ENCODE data around the gene BACH2.

Gene BACH2

DNA sequence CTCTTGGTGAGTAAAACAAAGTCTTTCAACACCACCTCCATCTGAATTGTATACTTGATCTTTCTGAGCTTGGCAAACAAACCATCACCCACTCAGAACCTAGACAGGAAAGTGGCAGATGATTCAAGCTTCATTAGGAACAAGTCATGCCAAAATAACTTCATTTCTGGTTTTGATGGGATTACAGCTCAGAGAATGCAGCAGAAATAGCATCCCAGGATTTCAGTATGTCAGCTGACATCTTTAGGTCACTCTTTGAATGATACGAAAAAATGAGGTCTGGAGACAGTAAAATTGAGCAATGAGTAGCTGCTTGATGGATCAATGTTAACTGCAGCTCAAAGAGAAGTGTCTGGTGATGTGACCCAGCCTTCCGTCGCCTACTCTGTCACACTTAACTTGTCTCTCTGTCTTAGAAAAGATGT lies 310.0 kb downstream of the BACH2 start:
- Histone ChIP-seq H3K27me3 (ENCODE audit: control insufficient read depth in 3 of 3, insufficient read depth in 3 of 3, low read depth in 1 of 3, low read length in 3 of 3) (no peaks in the 10 kb centered on the region), H3K18ac (ENCODE audit: low read length) (no peak overlapping the region), H3K79me1 (ENCODE audit: low read depth, low read length) (no peaks in the 10 kb centered on the region), H2BK5ac (ENCODE audit: low read length) (no peak overlapping the region), H2AK5ac (ENCODE audit: low read depth, low read length) (no peak overlapping the region), H3K14ac (ENCODE audit: low read length) (no peak overlapping the region), H2BK15ac (ENCODE audit: low read length) (no peak overlapping the region), H3K4me3 (ENCODE audit: low read length in 2 of 2) (no peak overlapping the region), H3K9ac (ENCODE audit: low read depth, low read length, poor library complexity) (no peak overlapping the region), H3K27ac (replicated peaks; ENCODE audit: low read length) (no peak overlapping the region), H4K91ac (ENCODE audit: low read depth, low read length, poor library complexity) (no peak overlapping the region), H3K4me2 (ENCODE audit: insufficient read depth, low read length, poor library complexity, severe bottlenecking) (no peak overlapping the region), H2BK120ac (ENCODE audit: low read depth, low read length) (no peak overlapping the region), H3K9me3 (replicated peaks in 1 of 2; ENCODE audit: control insufficient read depth in 2 of 2, insufficient read depth in 1 of 2, low read depth in 1 of 2, low read length in 2 of 2) (no peaks in the 10 kb centered on the region), H3K4ac (ENCODE audit: low read length) (no peak overlapping the region), H4K8ac (ENCODE audit: low read depth, low read length) (no peak overlapping the region), H3K4me1 (ENCODE audit: control insufficient read depth in 2 of 2, insufficient read depth in 1 of 2, low read depth in 1 of 2, low read length in 2 of 2) (peaks cover 24 to 27% of the 10 kb centered on the region in 2 donors), H2BK12ac (ENCODE audit: low read length) (no peak overlapping the region), H2AFZ (ENCODE audit: low read length) (peak overlapping the region; percentile 3), H3K23ac (ENCODE audit: low read depth, low read length, poor library complexity) (no peak overlapping the region), H3K36me3 (replicated peaks in 1 of 2; ENCODE audit: control insufficient read depth in 2 of 2, insufficient read depth in 2 of 2, low read length in 2 of 2) (no peaks in the 10 kb centered on the region)
- WGBS, 2 donors (ENCODE audit: extremely low coverage in 2 of 2, insufficient read length in 2 of 2, insufficient replicate concordance in 1 of 2), result no CpG with 5 or more reads among the region's 3 CpGs
- no peak for DNase-seq (ENCODE audit: low spot score)

DNA sequence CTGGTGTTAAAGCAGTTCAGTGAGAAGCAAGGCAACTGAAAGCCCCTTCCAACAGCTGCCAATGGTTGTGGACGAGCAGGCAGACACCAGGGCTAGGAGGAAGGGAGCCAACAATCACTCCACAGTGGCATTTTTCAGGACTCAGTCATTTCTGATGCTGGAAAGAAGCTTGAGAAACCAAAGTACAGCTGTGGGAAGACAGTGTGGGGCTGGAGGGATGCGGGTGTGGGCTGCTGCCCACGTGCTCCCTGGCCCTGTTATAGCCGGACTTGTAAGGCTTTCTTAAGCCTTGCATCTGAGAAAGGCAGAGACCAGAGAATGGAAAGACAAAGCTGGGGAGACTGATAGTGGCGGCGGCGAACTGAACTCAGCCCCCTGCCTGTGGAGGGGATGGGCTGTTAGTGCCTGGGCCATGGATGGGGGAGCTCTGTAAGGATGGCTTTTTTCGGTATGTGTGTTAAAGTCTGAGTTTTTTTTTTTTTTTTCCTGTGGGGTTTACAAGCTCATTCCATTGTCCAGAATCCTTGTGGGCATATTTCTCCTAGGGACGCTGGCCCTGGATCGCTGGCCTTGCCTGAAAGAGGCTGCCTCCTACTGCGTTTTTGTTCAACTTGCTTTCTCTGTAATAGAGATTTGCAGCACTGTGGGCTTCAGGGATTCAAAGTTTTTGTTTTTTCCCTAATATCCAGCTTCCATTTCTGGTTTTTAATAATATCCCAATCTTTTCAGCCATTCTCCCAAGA lies 310.7 kb downstream of the BACH2 start:
- Histone ChIP-seq H2BK15ac (ENCODE audit: low read length) (no peak overlapping the region), H2AK5ac (ENCODE audit: low read depth, low read length) (no peak overlapping the region), H3K4me3 (ENCODE audit: low read length in 2 of 2) (peak overlapping the region in 1 of 2 donors; percentile 37), H3K14ac (ENCODE audit: low read length) (no peak overlapping the region), H3K27me3 (ENCODE audit: control insufficient read depth in 3 of 3, insufficient read depth in 3 of 3, low read depth in 1 of 3, low read length in 3 of 3) (no peaks in the 10 kb centered on the region), H3K36me3 (replicated peaks in 1 of 2; ENCODE audit: control insufficient read depth in 2 of 2, insufficient read depth in 2 of 2, low read length in 2 of 2) (no peaks in the 10 kb centered on the region), H3K4me2 (ENCODE audit: insufficient read depth, low read length, poor library complexity, severe bottlenecking) (no peak overlapping the region), H3K23ac (ENCODE audit: low read depth, low read length, poor library complexity) (no peak overlapping the region), H3K27ac (replicated peaks; ENCODE audit: low read length) (peak overlapping the region; percentile 58), H2BK5ac (ENCODE audit: low read length) (no peak overlapping the region), H2AFZ (ENCODE audit: low read length) (peak overlapping the region; percentile 72), H2BK12ac (ENCODE audit: low read length) (no peak overlapping the region), H3K79me1 (ENCODE audit: low read depth, low read length) (no peaks in the 10 kb centered on the region), H3K4ac (ENCODE audit: low read length) (no peak overlapping the region), H3K9me3 (replicated peaks in 1 of 2; ENCODE audit: control insufficient read depth in 2 of 2, insufficient read depth in 1 of 2, low read depth in 1 of 2, low read length in 2 of 2) (no peaks in the 10 kb centered on the region), H4K91ac (ENCODE audit: low read depth, low read length, poor library complexity) (no peak overlapping the region), H3K4me1 (ENCODE audit: control insufficient read depth in 2 of 2, insufficient read depth in 1 of 2, low read depth in 1 of 2, low read length in 2 of 2) (peaks cover 24 to 27% of the 10 kb centered on the region in 2 donors), H4K8ac (ENCODE audit: low read depth, low read length) (no peak overlapping the region), H3K9ac (ENCODE audit: low read depth, low read length, poor library complexity) (no peak overlapping the region), H2BK120ac (ENCODE audit: low read depth, low read length) (no peak overlapping the region), H3K18ac (ENCODE audit: low read length) (peak overlapping the region; percentile 54)
- WGBS, 2 donors (ENCODE audit: extremely low coverage in 2 of 2, insufficient read length in 2 of 2, insufficient replicate concordance in 1 of 2), result no CpG with 5 or more reads among the region's 11 CpGs
- DNase-seq (ENCODE audit: low spot score), result peak; percentile 38

DNA sequence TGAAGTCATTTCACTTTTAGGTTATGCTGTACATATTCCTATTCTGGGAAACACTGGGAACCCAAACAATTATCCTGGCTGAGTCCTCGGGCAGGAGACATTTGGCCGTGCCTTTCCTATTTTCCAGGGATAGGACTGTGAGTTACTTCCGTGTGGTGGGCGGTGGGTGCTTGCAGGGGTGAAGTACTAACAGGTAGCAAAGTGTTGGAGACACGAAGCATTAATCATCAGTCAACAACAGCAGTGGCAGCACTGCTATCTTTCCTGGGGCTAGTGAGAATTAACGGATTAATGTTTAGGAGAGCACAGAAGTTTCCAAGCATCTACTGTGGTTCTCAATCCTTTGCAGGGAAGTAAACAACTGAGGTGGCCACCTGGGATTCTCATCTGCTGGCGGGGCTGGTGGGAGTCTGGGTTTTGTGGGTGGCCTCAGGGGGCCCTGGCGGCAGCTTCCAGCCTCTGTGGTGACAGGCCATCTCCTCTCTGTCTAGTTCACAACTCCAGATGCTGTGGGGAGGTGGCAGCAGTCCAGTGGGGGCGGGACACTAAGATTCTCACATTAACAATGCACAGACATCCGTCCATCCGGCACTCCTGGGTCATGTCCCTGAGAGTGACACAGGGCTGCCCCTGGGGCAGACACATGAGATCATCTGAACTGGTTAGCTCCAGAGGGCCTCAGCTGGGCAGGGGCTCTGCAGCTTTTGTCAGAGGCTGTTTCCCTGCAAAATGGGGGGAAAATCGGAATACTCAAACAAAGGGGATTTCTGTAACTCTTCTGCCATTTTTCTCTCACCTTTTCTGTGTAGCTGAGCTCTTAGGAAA lies 311.5 kb downstream of the BACH2 start:
- Histone ChIP-seq H3K36me3 (replicated peaks in 1 of 2; ENCODE audit: control insufficient read depth in 2 of 2, insufficient read depth in 2 of 2, low read length in 2 of 2) (no peaks in the 10 kb centered on the region), H3K4me2 (ENCODE audit: insufficient read depth, low read length, poor library complexity, severe bottlenecking) (no peak overlapping the region), H3K18ac (ENCODE audit: low read length) (peak overlapping the region; percentile 20), H2BK120ac (ENCODE audit: low read depth, low read length) (no peak overlapping the region), H3K27me3 (ENCODE audit: control insufficient read depth in 3 of 3, insufficient read depth in 3 of 3, low read depth in 1 of 3, low read length in 3 of 3) (no peaks in the 10 kb centered on the region), H3K79me1 (ENCODE audit: low read depth, low read length) (no peaks in the 10 kb centered on the region), H2BK5ac (ENCODE audit: low read length) (no peak overlapping the region), H3K4ac (ENCODE audit: low read length) (no peak overlapping the region), H2AK5ac (ENCODE audit: low read depth, low read length) (peak overlapping the region; percentile 17), H4K8ac (ENCODE audit: low read depth, low read length) (no peak overlapping the region), H3K27ac (replicated peaks; ENCODE audit: low read length) (peak overlapping the region; percentile 58), H3K9me3 (replicated peaks in 1 of 2; ENCODE audit: control insufficient read depth in 2 of 2, insufficient read depth in 1 of 2, low read depth in 1 of 2, low read length in 2 of 2) (no peaks in the 10 kb centered on the region), H4K91ac (ENCODE audit: low read depth, low read length, poor library complexity) (no peak overlapping the region), H2AFZ (ENCODE audit: low read length) (peak overlapping the region; percentile 72), H3K23ac (ENCODE audit: low read depth, low read length, poor library complexity) (peak overlapping the region; percentile 20), H3K14ac (ENCODE audit: low read length) (peak overlapping the region; percentile 82), H2BK15ac (ENCODE audit: low read length) (peak overlapping the region; percentile 10), H2BK12ac (ENCODE audit: low read length) (no peak overlapping the region), H3K4me1 (ENCODE audit: control insufficient read depth in 2 of 2, insufficient read depth in 1 of 2, low read depth in 1 of 2, low read length in 2 of 2) (peaks cover 24 to 27% of the 10 kb centered on the region in 2 donors), H3K9ac (ENCODE audit: low read depth, low read length, poor library complexity) (no peak overlapping the region), H3K4me3 (ENCODE audit: low read length in 2 of 2) (peak overlapping the region in 1 of 2 donors; percentile 37)
- no CpG with 5 or more reads among the region's 12 CpGs for WGBS, 2 donors (ENCODE audit: extremely low coverage in 2 of 2, insufficient read length in 2 of 2, insufficient replicate concordance in 1 of 2)
- no peak for DNase-seq (ENCODE audit: low spot score)

GRCh38 chr6:89980353-89980752 lies 316.3 kb downstream of the BACH2 start:
- Histone ChIP-seq H3K27me3 (ENCODE audit: control insufficient read depth in 3 of 3, insufficient read depth in 3 of 3, low read depth in 1 of 3, low read length in 3 of 3) (no peaks in the 10 kb centered on the region), H3K9ac (ENCODE audit: low read depth, low read length, poor library complexity) (no peak overlapping the region), H2AFZ (ENCODE audit: low read length) (no peak overlapping the region)

More at GRCh38 chr6:89980353-89980752, 316.3 kb downstream of the BACH2 start:
- H3K79me1 ChIP-seq (ENCODE audit: low read depth, low read length), result no peaks in the 10 kb centered on the region
- no peak overlapping the region for H2BK15ac ChIP-seq (ENCODE audit: low read length)
- no peaks in the 10 kb centered on the region for H3K36me3 ChIP-seq (replicated peaks in 1 of 2; ENCODE audit: control insufficient read depth in 2 of 2, insufficient read depth in 2 of 2, low read length in 2 of 2)
- no peak overlapping the region for H2BK5ac ChIP-seq (ENCODE audit: low read length)
- H3K4me2 ChIP-seq (ENCODE audit: insufficient read depth, low read length, poor library complexity, severe bottlenecking), result no peak overlapping the region
- H2BK12ac ChIP-seq (ENCODE audit: low read length), result no peak overlapping the region
- H2BK120ac ChIP-seq (ENCODE audit: low read depth, low read length), result no peak overlapping the region
- no peak overlapping the region for H3K4me3 ChIP-seq (ENCODE audit: low read length in 2 of 2)
- H4K8ac ChIP-seq (ENCODE audit: low read depth, low read length), result no peak overlapping the region
- H3K9me3 ChIP-seq (replicated peaks in 1 of 2; ENCODE audit: control insufficient read depth in 2 of 2, insufficient read depth in 1 of 2, low read depth in 1 of 2, low read length in 2 of 2), result no peaks in the 10 kb centered on the region
- H3K27ac ChIP-seq (replicated peaks; ENCODE audit: low read length), result no peak overlapping the region
- no peak overlapping the region for H3K18ac ChIP-seq (ENCODE audit: low read length)
- no peak for DNase-seq (ENCODE audit: low spot score)
- H3K14ac ChIP-seq (ENCODE audit: low read length), result no peak overlapping the region
- H4K91ac ChIP-seq (ENCODE audit: low read depth, low read length, poor library complexity), result no peak overlapping the region
- H3K23ac ChIP-seq (ENCODE audit: low read depth, low read length, poor library complexity), result no peak overlapping the region
- no peak overlapping the region for H3K4ac ChIP-seq (ENCODE audit: low read length)
- no peak overlapping the region for H2AK5ac ChIP-seq (ENCODE audit: low read depth, low read length)
- H3K4me1 ChIP-seq (ENCODE audit: control insufficient read depth in 2 of 2, insufficient read depth in 1 of 2, low read depth in 1 of 2, low read length in 2 of 2), result peaks cover 19 to 34% of the 10 kb centered on the region in 2 donors
